Type B pancreatic cell (in vitro differentiated cells): ENCODE measurements around the gene TNK1. TPM values are rescaled to one million over a fixed set of nuclear protein-coding genes. Genes with fewer than 3 reads are reported as not detected.

ENCODE experiments used
- DNase-seq: peaks from one replicate; pipeline ENCODE4 v3.0.0; 2021; ENCODE audit warnings: mixed read lengths; ENCODE audit not compliant: unreplicated experiment; ENCODE audit errors: extremely low spot score
- H3K27ac Mint-ChIP-seq: 2 replicates; pipeline ENCODE4 v1.8.0; 2021; ENCODE audit warnings: mild to moderate bottlenecking, mixed read lengths
- H3K27me3 Mint-ChIP-seq: 2 replicates; pipeline ENCODE4 v1.8.0; 2021; ENCODE audit warnings: mixed read lengths
- H3K36me3 Mint-ChIP-seq: 2 replicates; pipeline ENCODE4 v1.8.0; 2021; ENCODE audit warnings: mixed read lengths
- H3K4me1 Mint-ChIP-seq: one replicate; pipeline ENCODE4 v1.8.0; 2021; ENCODE audit warnings: mixed read lengths; ENCODE audit not compliant: unreplicated experiment
- H3K4me3 Mint-ChIP-seq: 2 replicates; pipeline ENCODE4 v1.8.0; 2021; ENCODE audit warnings: mild to moderate bottlenecking, mixed read lengths
- H3K9me3 Mint-ChIP-seq: 2 replicates; pipeline ENCODE4 v1.8.0; 2021; ENCODE audit warnings: mixed read lengths
- CTCF ChIP-seq: fragments of 200-600 bp; sonication (generic); conservative IDR thresholded peaks from 2 replicates; pipeline ENCODE4 v1.5.0; 2021; ENCODE audit warnings: antibody characterized with exemption, mild to moderate bottlenecking
- total RNA-seq: library from RNA; stranded (reverse); gene quantifications from 2 replicates; pipeline ENCODE4 v1.2.1, GENCODE V29; 2021; ENCODE audit warnings: low replicate concordance

Gene TNK1
- total RNA-seq, 1 donor from 2014 or later: 6.6 TPM

DNA sequence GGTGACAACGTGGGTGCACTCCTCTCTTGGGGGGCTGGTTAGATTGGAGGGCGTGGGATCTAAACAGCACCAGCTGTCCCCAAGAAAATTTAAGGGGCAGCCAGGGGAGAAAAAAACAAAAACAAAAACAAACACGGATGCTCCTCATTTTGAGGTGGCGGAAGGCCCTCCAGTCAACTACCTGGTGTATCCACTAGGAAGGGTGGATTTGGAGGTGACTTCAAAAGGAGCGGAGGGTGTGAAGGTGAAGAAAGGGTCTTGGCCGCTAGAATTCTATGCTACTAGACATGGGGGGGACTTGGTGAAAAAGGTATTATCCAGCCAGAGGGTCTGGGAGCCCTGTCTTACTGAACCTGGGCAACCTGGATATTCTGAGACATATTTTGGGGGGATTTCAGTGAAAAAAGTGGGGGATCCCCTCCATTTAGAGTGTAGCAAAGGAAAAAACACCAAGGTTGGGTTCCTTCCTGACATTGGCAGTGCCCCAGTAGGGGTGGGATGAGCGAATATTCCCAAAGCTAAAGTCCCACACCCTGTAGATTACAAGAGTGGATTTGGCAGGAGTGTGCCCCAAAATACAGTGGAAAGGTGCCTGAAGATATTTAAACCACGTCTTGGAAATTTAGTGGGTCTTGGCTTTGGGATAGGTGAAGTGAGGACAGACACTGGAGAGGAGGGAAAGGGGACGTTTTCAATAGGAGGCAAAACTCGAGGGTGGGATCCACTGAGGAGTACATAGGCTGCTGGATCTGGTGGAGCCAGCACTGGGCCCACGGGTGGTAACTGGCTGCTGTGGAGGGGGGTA lies 58.0 kb downstream of the TNK1 start:
- Mint-ChIP-seq H3K9me3 (no peaks in the 10 kb centered on the region), H3K27me3 (peaks cover 60% of the 10 kb centered on the region), H3K4me1 (peaks cover 30% of the 10 kb centered on the region), H3K27ac (peak overlapping the region; percentile 86), H3K4me3 (peak overlapping the region; percentile 92), H3K36me3 (peaks cover 4% of the 10 kb centered on the region)
- DNase-seq: no peak
- TF ChIP-seq CTCF: no peak

Other genes starting within 250 kb of the TNK1 start
- gene ASGR1, start 201.7 kb upstream of the TNK1 start, total RNA-seq: 7.5 and 9.7 TPM in 2 replicates
- 7.8 and 46.1 TPM in 2 replicates for gene DLG4, start 161.3 kb upstream of the TNK1 start, total RNA-seq
- gene ACADVL, start 161.2 kb upstream of the TNK1 start, total RNA-seq: 573 and 617 TPM in 2 replicates
- 62.8 and 93.9 TPM in 2 replicates for gene DVL2, start 146.6 kb upstream of the TNK1 start, total RNA-seq
- 42.8 and 61.1 TPM in 2 replicates for gene PHF23, start 141.6 kb upstream of the TNK1 start, total RNA-seq
- 478 and 570 TPM in 2 replicates for gene GABARAP, start 138.6 kb upstream of the TNK1 start, total RNA-seq
- 138 and 154 TPM in 2 replicates for gene CTDNEP1, start 129.4 kb upstream of the TNK1 start, total RNA-seq
- gene ELP5, start 128.9 kb upstream of the TNK1 start, total RNA-seq: 43.1 and 55.7 TPM in 2 replicates
- gene CLDN7, start 118.6 kb upstream of the TNK1 start, total RNA-seq: 118 and 284 TPM in 2 replicates
- gene SLC2A4, start 99.4 kb upstream of the TNK1 start, total RNA-seq: 1.2 and 4.0 TPM in 2 replicates
- gene YBX2, start 86.5 kb upstream of the TNK1 start, total RNA-seq: 4.5 and 7.0 TPM in 2 replicates
- gene EIF5A, start 73.5 kb upstream of the TNK1 start, total RNA-seq: 454 and 510 TPM in 2 replicates
- gene GPS2, start 65.7 kb upstream of the TNK1 start, total RNA-seq: 75.0 and 75.4 TPM in 2 replicates
- gene NEURL4, start 51.8 kb upstream of the TNK1 start, total RNA-seq: 49.9 and 61.5 TPM in 2 replicates
- gene ACAP1, start 44.6 kb upstream of the TNK1 start, total RNA-seq: 3.2 and 8.3 TPM in 2 replicates
- 9.5 and 15.5 TPM in 2 replicates for gene KCTD11, start 28.9 kb upstream of the TNK1 start, total RNA-seq
- not detected in 2 replicates for gene TMEM95, start 25.9 kb upstream of the TNK1 start, total RNA-seq
- gene PLSCR3, start 13.4 kb downstream of the TNK1 start, total RNA-seq: 39.8 and 55.8 TPM in 2 replicates
- gene TMEM256, start 23.0 kb downstream of the TNK1 start, total RNA-seq: 89.8 and 90.3 TPM in 2 replicates
- 15.0 and 68.4 TPM in 2 replicates for gene NLGN2, start 26.8 kb downstream of the TNK1 start, total RNA-seq
- 0.31 TPM in 1 of 2 replicates, not detected in the other for gene SPEM1, start 39.2 kb downstream of the TNK1 start, total RNA-seq
- gene SPEM2, start 44.5 kb downstream of the TNK1 start, total RNA-seq: not detected in 2 replicates
- not detected in 2 replicates for gene SPEM3, start 47.8 kb downstream of the TNK1 start, total RNA-seq
- 6.4 and 15.9 TPM in 2 replicates for gene TMEM102, start 54.3 kb downstream of the TNK1 start, total RNA-seq
- 21.8 and 76.0 TPM in 2 replicates for gene FGF11, start 58.4 kb downstream of the TNK1 start, total RNA-seq
- 16.4 and 51.1 TPM in 2 replicates for gene CHRNB1, start 64.0 kb downstream of the TNK1 start, total RNA-seq
- 34.5 and 76.6 TPM in 2 replicates for gene ZBTB4, start 98.5 kb downstream of the TNK1 start, total RNA-seq
- gene SLC35G6, start 100.4 kb downstream of the TNK1 start, total RNA-seq: not detected in 2 replicates
- 175 and 244 TPM in 2 replicates for gene POLR2A, start 103.3 kb downstream of the TNK1 start, total RNA-seq
- gene TNFSF12, start 168.0 kb downstream of the TNK1 start, total RNA-seq: 4.3 and 11.3 TPM in 2 replicates
- 2.4 and 3.5 TPM in 2 replicates for gene TNFSF13, start 177.7 kb downstream of the TNK1 start, total RNA-seq
- 50.2 and 52.7 TPM in 2 replicates for gene SENP3, start 180.8 kb downstream of the TNK1 start, total RNA-seq
- 5.0 and 5.8 TPM in 2 replicates for gene CD68, start 198.5 kb downstream of the TNK1 start, total RNA-seq
- 61.8 and 67.6 TPM in 2 replicates for gene MPDU1, start 202.8 kb downstream of the TNK1 start, total RNA-seq
- gene SOX15, start 209.0 kb downstream of the TNK1 start, total RNA-seq: 0.77 and 4.0 TPM in 2 replicates
- 37.1 and 44.2 TPM in 2 replicates for gene FXR2, start 233.8 kb downstream of the TNK1 start, total RNA-seq
- gene SAT2, start 246.7 kb downstream of the TNK1 start, total RNA-seq: 94.1 and 104 TPM in 2 replicates
- gene SHBG, start 249.0 kb downstream of the TNK1 start, total RNA-seq: 2.0 and 3.0 TPM in 2 replicates